ENCODE data around the gene C2orf69. TPM values are rescaled to one million over a fixed set of nuclear protein-coding genes. Genes with fewer than 3 reads are reported as not detected.

C2orf69 gene
- total RNA-seq, 2 donors from 2014 or later, result 16.3 to 24.6 TPM

- Histone ChIP-seq H3K27ac (ENCODE audit: low read depth, low read length) (no peak overlapping the region), H3K9ac (ENCODE audit: extremely low read depth, low read length, poor library complexity, severe bottlenecking) (no peak overlapping the region), H3K27me3 (ENCODE audit: control insufficient read depth, insufficient read depth, low read length, poor library complexity, severe bottlenecking) (no peaks in the 10 kb centered on the region), H3K4me3 (ENCODE audit: low read length) (no peak overlapping the region), H3K4me1 (ENCODE audit: control insufficient read depth, insufficient read depth, low read length) (no peaks in the 10 kb centered on the region), H3K36me3 (ENCODE audit: control insufficient read depth, insufficient read depth, low read length) (peaks cover 55% of the 10 kb centered on the region), H3K9me3 (ENCODE audit: control insufficient read depth, low read length) (no peaks in the 10 kb centered on the region)
- WGBS, 2 experiments (ENCODE audit: insufficient coverage in 1 of 2, insufficient read length in 1 of 2), result 95% methylated on average over 1 of the region's 1 CpG; no CpG with 5 or more reads in 1 of the 2 experiments
- no peak for DNase-seq
- Mint-ChIP-seq H3K36me3 (ENCODE audit: low read depth) (peaks cover 37% of the 10 kb centered on the region), H3K4me1 (peaks cover 6% of the 10 kb centered on the region), H3K27me3 (ENCODE audit: insufficient read depth) (no peaks in the 10 kb centered on the region), H3K27ac (no peak overlapping the region), H3K9me3 (no peaks in the 10 kb centered on the region), H3K4me3 (no peak overlapping the region)
- no peak for TF ChIP-seq CTCF (conservative IDR thresholded peaks at IDR 0.05)
Measured at GRCh38 chr2:199951023-199951422, 39.9 kb downstream of the C2orf69 start.

- H3K27me3 ChIP-seq (ENCODE audit: control insufficient read depth, insufficient read depth, low read length, poor library complexity, severe bottlenecking), result no peaks in the 10 kb centered on the region
- 0% methylated on average over 9 to 13 of the region's 13 CpGs for WGBS, 2 experiments (ENCODE audit: insufficient coverage in 1 of 2, insufficient read length in 1 of 2)
- no peaks in the 10 kb centered on the region for H3K4me1 ChIP-seq (ENCODE audit: control insufficient read depth, insufficient read depth, low read length)
- TF ChIP-seq CTCF (conservative IDR thresholded peaks at IDR 0.05), result no peak
- H3K27ac Mint-ChIP-seq, result peak overlapping the region; percentile 100
- DNase-seq, result no peak
- H3K4me1 Mint-ChIP-seq, result peaks cover 13% of the 10 kb centered on the region
- peaks cover 37% of the 10 kb centered on the region for H3K36me3 Mint-ChIP-seq (ENCODE audit: low read depth)
- peak overlapping the region; percentile 99 for H3K4me3 ChIP-seq (ENCODE audit: low read length)
- peaks cover 44% of the 10 kb centered on the region for H3K36me3 ChIP-seq (ENCODE audit: control insufficient read depth, insufficient read depth, low read length)
- no peaks in the 10 kb centered on the region for H3K9me3 Mint-ChIP-seq
- H3K4me3 Mint-ChIP-seq, result peak overlapping the region; percentile 96
- peak overlapping the region; percentile 77 for H3K9ac ChIP-seq (ENCODE audit: extremely low read depth, low read length, poor library complexity, severe bottlenecking)
- no peaks in the 10 kb centered on the region for H3K9me3 ChIP-seq (ENCODE audit: control insufficient read depth, low read length)
- no peaks in the 10 kb centered on the region for H3K27me3 Mint-ChIP-seq (ENCODE audit: insufficient read depth)
- peak overlapping the region; percentile 93 for H3K27ac ChIP-seq (ENCODE audit: low read depth, low read length)
Measured at GRCh38 chr2:199955007-199955338, 43.9 kb downstream of the C2orf69 start.

- Mint-ChIP-seq H3K27me3 (ENCODE audit: insufficient read depth) (no peaks in the 10 kb centered on the region), H3K27ac (peak within 1 kb of the TSS; percentile 100), H3K4me1 (peaks cover 13% of the 10 kb centered on the region), H3K36me3 (ENCODE audit: low read depth) (peaks cover 37% of the 10 kb centered on the region), H3K4me3 (peak within 1 kb of the TSS; percentile 96), H3K9me3 (no peaks in the 10 kb centered on the region)
- H3K9me3 ChIP-seq (ENCODE audit: control insufficient read depth, low read length), result no peaks in the 10 kb centered on the region
- peak within 1 kb of the TSS; percentile 77 for H3K9ac ChIP-seq (ENCODE audit: extremely low read depth, low read length, poor library complexity, severe bottlenecking)
- WGBS, 2 experiments (ENCODE audit: insufficient coverage in 1 of 2, insufficient read length in 1 of 2), result 0% methylated on average over 32 to 64 of the region's 64 CpGs
- peak; percentile 93 for DNase-seq
- peak within 1 kb of the TSS; percentile 99 for H3K4me3 ChIP-seq (ENCODE audit: low read length)
- H3K36me3 ChIP-seq (ENCODE audit: control insufficient read depth, insufficient read depth, low read length), result peaks cover 44% of the 10 kb centered on the region
- TF ChIP-seq CTCF (conservative IDR thresholded peaks at IDR 0.05), result peak; percentile 42
- peak within 1 kb of the TSS; percentile 93 for H3K27ac ChIP-seq (ENCODE audit: low read depth, low read length)
- H3K4me1 ChIP-seq (ENCODE audit: control insufficient read depth, insufficient read depth, low read length), result no peaks in the 10 kb centered on the region
- no peaks in the 10 kb centered on the region for H3K27me3 ChIP-seq (ENCODE audit: control insufficient read depth, insufficient read depth, low read length, poor library complexity, severe bottlenecking)
Measured at GRCh38 chr2:199955339-199956061, 44.4 kb downstream of the C2orf69 start, which contains the start of the genes MAIP1 and TYW5. Gene MAIP1 (plus strand): TSS chr2:199955582. CDS start chr2:199955799, 217 bp downstream. Gene TYW5 (minus strand): TSS chr2:199955491. CDS start chr2:199955470, 21 bp downstream.

Data from endodermal cell (in vitro differentiated cells).